WTC11 (cell line): ENCODE data around the gene KY. TPM values are rescaled to one million over a fixed set of nuclear protein-coding genes. Genes with fewer than 3 reads are reported as not detected.

Experiments used
- ATAC-seq: fragments of 200-7000 bp; cut with Tn5 transposase; 2 replicates; pipeline ENCODE4 v1.10.0; 2021; ENCODE audit warnings: mild to moderate bottlenecking, moderate library complexity
- CTCF ChIA-PET: fragments of 300-600 bp; sonication (Branson Sonifier 250); formaldehyde crosslinking; loops from one replicate; lab custom pipeline; 2021; ENCODE audit warnings: antibody characterized with exemption; lab: Charles Lee
- POLR2A ChIA-PET: fragments of 350-600 bp; sonication (Branson Sonifier 250); formaldehyde crosslinking; loops from one replicate; lab custom pipeline; 2021; ENCODE audit warnings: antibody characterized with exemption; lab: Charles Lee
- DNase-seq: peaks from one replicate; pipeline ENCODE4 v3.0.0; 2021; ENCODE audit warnings: low spot score
- H3K27ac Mint-ChIP-seq: 2 replicates; pipeline ENCODE4 v1.8.0; 2021; ENCODE audit warnings: mixed read lengths
- H3K27me3 Mint-ChIP-seq: 2 replicates; pipeline ENCODE4 v1.8.0; 2021; ENCODE audit warnings: low read depth, mild to moderate bottlenecking, moderate library complexity, mixed read lengths
- H3K36me3 Mint-ChIP-seq: 2 replicates; pipeline ENCODE4 v1.8.0; 2021; ENCODE audit warnings: mixed read lengths
- H3K4me1 Mint-ChIP-seq: 2 replicates; pipeline ENCODE4 v1.8.0; 2022; ENCODE audit warnings: mixed read lengths
- H3K4me3 Mint-ChIP-seq: 2 replicates; pipeline ENCODE4 v1.8.0; 2021; ENCODE audit warnings: mild to moderate bottlenecking, moderate library complexity, mixed read lengths
- H3K9me3 Mint-ChIP-seq: 2 replicates; pipeline ENCODE4 v1.8.0; 2021; ENCODE audit warnings: mixed read lengths
- ARID4B ChIP-seq: sonication (generic); formaldehyde crosslinking; IDR thresholded peaks from 2 replicates; pipeline ENCODE4 v1.8.0; 2023; ENCODE audit warnings: missing genetic modification reagents, mild to moderate bottlenecking, borderline replicate concordance
- ATF2 ChIP-seq: sonication (generic); formaldehyde crosslinking; IDR thresholded peaks from 2 replicates; pipeline ENCODE4 v1.8.1; 2022; ENCODE audit warnings: low read depth, missing genetic modification reagents, borderline replicate concordance
- CBFB ChIP-seq: sonication (generic); formaldehyde crosslinking; IDR thresholded peaks from 2 replicates; pipeline ENCODE4 v1.8.1; 2022; ENCODE audit warnings: mild to moderate bottlenecking, low read depth, missing genetic modification reagents
- FOXP1 ChIP-seq: sonication (generic); formaldehyde crosslinking; IDR thresholded peaks from 2 replicates; pipeline ENCODE4 v1.8.0; 2022; ENCODE audit warnings: missing genetic modification reagents, mild to moderate bottlenecking, moderate library complexity, borderline replicate concordance
- JAZF1 ChIP-seq: fragments of 250-450 bp; sonication (Bioruptor Pico); IDR thresholded peaks from 2 replicates; pipeline ENCODE4 v1.9.0; 2021; ENCODE audit warnings: moderate library complexity, mild to moderate bottlenecking, inconsistent platforms
- JUN ChIP-seq: sonication (generic); formaldehyde crosslinking; IDR thresholded peaks from 2 replicates; pipeline ENCODE4 v1.8.0; 2023; ENCODE audit warnings: mild to moderate bottlenecking, missing genetic modification reagents
- PREB ChIP-seq: sonication (generic); formaldehyde crosslinking; IDR thresholded peaks from 2 replicates; pipeline ENCODE4 v1.8.1; 2022; ENCODE audit warnings: mild to moderate bottlenecking, missing genetic modification reagents, moderate library complexity, borderline replicate concordance
- TCF7 ChIP-seq: sonication (generic); formaldehyde crosslinking; IDR thresholded peaks from 2 replicates; pipeline ENCODE4 v1.8.0; 2022; ENCODE audit warnings: mild to moderate bottlenecking, low read depth, missing genetic modification reagents, moderate library complexity
- USF2 ChIP-seq: sonication (generic); formaldehyde crosslinking; IDR thresholded peaks from 2 replicates; pipeline ENCODE4 v1.8.1; 2023; ENCODE audit warnings: mild to moderate bottlenecking, missing genetic modification reagents, moderate library complexity
- ZBTB43 ChIP-seq: sonication (generic); formaldehyde crosslinking; IDR thresholded peaks from 2 replicates; pipeline ENCODE4 v1.8.1; 2023; ENCODE audit warnings: mild to moderate bottlenecking, missing genetic modification reagents
- ZNF396 ChIP-seq: fragments of 250-450 bp; sonication (Bioruptor Pico); IDR thresholded peaks from 2 replicates; pipeline ENCODE4 v1.8.0; 2021; ENCODE audit warnings: mild to moderate bottlenecking, moderate library complexity, borderline replicate concordance
- total RNA-seq: library from RNA; stranded (reverse); gene quantifications from 3 replicates; pipeline ENCODE4 v1.2.3, GENCODE V29; 2021

The KY gene
- total RNA-seq, 1 experiment from 2014 or later = not detected

- TF ChIP-seq ARID4B (CRISPR knock-in tag) = no peak
- TF ChIP-seq CBFB (CRISPR knock-in tag) = no peak
- no peak for TF ChIP-seq FOXP1 (CRISPR knock-in tag)
- TF ChIP-seq ZNF396 = no peak
Observed at GRCh38 chr3:134672571-134672970, 21.7 kb upstream of the KY start (continued).

GRCh38 chr3:134667956-134668355 lies 17.1 kb upstream of the KY start:
- peaks cover 3% of the 10 kb centered on the region; the same call in 1 of the 2 replicates for H3K4me1 Mint-ChIP-seq
- no peak overlapping the region for H3K27ac Mint-ChIP-seq

GRCh38 chr3:134667406-134667805 lies 16.6 kb upstream of the KY start:
- H3K27me3 Mint-ChIP-seq = peaks cover 6% of the 10 kb centered on the region
- no peak overlapping the region for H3K27ac Mint-ChIP-seq
- DNase-seq = no peak
- ChIA-PET POLR2A (no interaction called here), CTCF (interaction anchor here (3.3 kb wide), 1 partner anchor 10 kb away, joined by 15 read pairs; no protein-coding TSS in a partner anchor)
- no peaks in the 10 kb centered on the region for H3K36me3 Mint-ChIP-seq
- H3K9me3 Mint-ChIP-seq = no peaks in the 10 kb centered on the region
- no peak overlapping the region for H3K4me3 Mint-ChIP-seq
- TF ChIP-seq USF2 (CRISPR knock-in tag) (no peak), ATF2 (no peak), ZBTB43 (CRISPR knock-in tag) (no peak)
- ATAC-seq = no peak
- peaks cover 3% of the 10 kb centered on the region; the same call in 1 of the 2 replicates for H3K4me1 Mint-ChIP-seq

More at GRCh38 chr3:134667956-134668355, 17.1 kb upstream of the KY start:
- peaks cover 11% of the 10 kb centered on the region for H3K27me3 Mint-ChIP-seq
- H3K36me3 Mint-ChIP-seq = no peaks in the 10 kb centered on the region
- no peak overlapping the region for H3K4me3 Mint-ChIP-seq
- POLR2A ChIA-PET = no interaction called here
- H3K9me3 Mint-ChIP-seq = peaks cover 5% of the 10 kb centered on the region
- no peak for DNase-seq
- no peak for ATAC-seq
- no peak for TF ChIP-seq PREB (CRISPR knock-in tag)
- no peak for TF ChIP-seq JUN
- TF ChIP-seq JAZF1 = no peak
- TF ChIP-seq TCF7 = no peak
- TF ChIP-seq, all 79 proteins: peak for 0
- CTCF ChIA-PET = interaction anchor here (3.3 kb wide), 1 partner anchor 9 kb away, joined by 15 read pairs; no protein-coding TSS in a partner anchor
